SK-N-MC (cell line): ENCODE results near the gene HRH3.

ENCODE experiments used
- EZH2 ChIP-seq: fragments of 200-600 bp; sonication (generic); IDR thresholded peaks from one replicate; pipeline ENCODE4 v1.6.1; 2017; ENCODE audit warnings: antibody characterized with exemption
- FOXP2 ChIP-seq: optimal IDR thresholded peaks from 2 replicates; pipeline ENCODE3; 2011; ENCODE audit warnings: mild to moderate bottlenecking, moderate library complexity; ENCODE audit not compliant: insufficient read depth; ENCODE audit errors: extremely low read length, control extremely low read depth
- POLR2AphosphoS5 ChIP-seq: IDR thresholded peaks from 2 replicates; pipeline ENCODE4 v1.6.1; 2012; ENCODE audit warnings: mild to moderate bottlenecking, low read depth, low read length, borderline replicate concordance

GRCh38 chr20:62269378-62269777 lies 49.3 kb upstream of the HRH3 start:
- TF ChIP-seq EZH2: no peak
- no peak for TF ChIP-seq POLR2AphosphoS5
- TF ChIP-seq FOXP2: no peak
